ENCODE measurements around the gene XRCC4. TPM values are rescaled to one million over a fixed set of nuclear protein-coding genes. Genes with fewer than 3 reads are reported as not detected.

XRCC4 gene
- total and polyA plus RNA-seq, 2 of the 13 experiments (the other 11 are each of a cell fraction or from before 2014, with no cell fraction given), result 2.8 to 12.6 TPM

DNA sequence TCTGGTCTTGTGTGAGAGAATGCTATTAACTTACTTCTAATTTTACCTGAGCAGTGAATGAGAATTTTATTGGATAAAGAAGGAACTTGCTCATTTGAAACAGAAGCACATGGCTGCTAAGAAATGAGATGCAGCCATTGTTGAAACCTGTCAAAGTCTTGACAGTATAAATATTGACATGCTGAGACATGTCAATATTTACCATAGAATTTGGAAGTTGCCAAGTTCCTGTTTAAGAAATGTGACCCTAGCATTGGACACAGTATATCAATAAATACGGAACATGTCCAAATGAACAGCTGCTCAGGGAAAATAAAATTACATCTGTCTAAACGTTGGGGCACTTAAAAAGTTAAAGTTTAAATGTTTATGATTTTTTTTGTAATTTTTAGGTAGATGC, 7.8 kb downstream of the XRCC4 start (continued):
- TF ChIP-seq, protein P1, sequence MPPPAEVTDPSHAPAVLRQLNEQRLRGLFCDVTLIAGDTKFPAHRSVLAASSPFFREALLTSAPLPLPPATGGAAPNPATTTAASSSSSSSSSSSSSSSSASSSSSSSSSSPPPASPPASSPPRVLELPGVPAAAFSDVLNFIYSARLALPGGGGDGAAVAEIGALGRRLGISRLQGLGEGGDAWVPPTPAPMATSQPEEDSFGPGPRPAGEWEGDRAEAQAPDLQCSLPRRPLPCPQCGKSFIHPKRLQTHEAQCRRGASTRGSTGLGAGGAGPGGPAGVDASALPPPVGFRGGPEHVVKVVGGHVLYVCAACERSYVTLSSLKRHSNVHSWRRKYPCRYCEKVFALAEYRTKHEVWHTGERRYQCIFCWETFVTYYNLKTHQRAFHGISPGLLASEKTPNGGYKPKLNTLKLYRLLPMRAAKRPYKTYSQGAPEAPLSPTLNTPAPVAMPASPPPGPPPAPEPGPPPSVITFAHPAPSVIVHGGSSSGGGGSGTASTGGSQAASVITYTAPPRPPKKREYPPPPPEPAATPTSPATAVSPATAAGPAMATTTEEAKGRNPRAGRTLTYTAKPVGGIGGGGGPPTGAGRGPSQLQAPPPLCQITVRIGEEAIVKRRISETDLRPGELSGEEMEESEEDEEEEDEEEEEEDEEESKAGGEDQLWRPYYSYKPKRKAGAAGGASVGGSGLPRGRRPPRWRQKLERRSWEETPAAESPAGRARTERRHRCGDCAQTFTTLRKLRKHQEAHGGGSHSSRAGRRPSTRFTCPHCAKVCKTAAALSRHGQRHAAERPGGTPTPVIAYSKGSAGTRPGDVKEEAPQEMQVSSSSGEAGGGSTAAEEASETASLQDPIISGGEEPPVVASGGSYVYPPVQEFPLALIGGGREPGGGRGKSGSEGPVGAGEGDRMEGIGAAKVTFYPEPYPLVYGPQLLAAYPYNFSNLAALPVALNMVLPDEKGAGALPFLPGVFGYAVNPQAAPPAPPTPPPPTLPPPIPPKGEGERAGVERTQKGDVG (CRISPR knock-in tag; IDR thresholded peaks at IDR 0.05; ENCODE audit: borderline replicate concordance), result no peak
- TF ChIP-seq ZNF556 (CRISPR knock-in tag; IDR thresholded peaks at IDR 0.05; ENCODE audit: borderline replicate concordance) (peak; percentile 24; the same call in 1 of the 2 replicates), ATM (IDR thresholded peaks at IDR 0.05; ENCODE audit: borderline replicate concordance) (no peak), NAIF1 (CRISPR knock-in tag; IDR thresholded peaks at IDR 0.05; ENCODE audit: borderline replicate concordance) (no peak), ZBTB7B (CRISPR knock-in tag; IDR thresholded peaks at IDR 0.05) (peak; percentile 44; the same call in 1 of the 2 replicates), PRMT3 (CRISPR knock-in tag; IDR thresholded peaks at IDR 0.05; ENCODE audit: borderline replicate concordance, low read depth) (no peak), SMC3 (IDR thresholded peaks at IDR 0.05; ENCODE audit: low read length) (no peak), ELF4 (CRISPR knock-in tag; IDR thresholded peaks at IDR 0.05; ENCODE audit: borderline replicate concordance) (0 out of 2 replicates have a peak, but pooled peaks have one; percentile 38), MBD4 (IDR thresholded peaks at IDR 0.05; ENCODE audit: borderline replicate concordance, low read length) (peak; percentile 91; the same call in 1 of the 2 replicates), LCORL (IDR thresholded peaks at IDR 0.05) (peak; percentile 60), LCORL (CRISPR knock-in tag; IDR thresholded peaks at IDR 0.05) (peak; percentile 32; the same call in 1 of the 2 replicates), SOX13 (IDR thresholded peaks at IDR 0.05) (peak; percentile 55; the same call in 1 of the 2 replicates), SOX13 (CRISPR knock-in tag; conservative IDR thresholded peaks at IDR 0.05 in 1 of 2, IDR thresholded peaks at IDR 0.05 in 1 of 2) (peak in 1 of 2 experiments; percentile 98; a peak in 2 of 4 replicates), NBN (conservative IDR thresholded peaks at IDR 0.05) (no peak)
- TF ChIP-seq, protein P2, sequence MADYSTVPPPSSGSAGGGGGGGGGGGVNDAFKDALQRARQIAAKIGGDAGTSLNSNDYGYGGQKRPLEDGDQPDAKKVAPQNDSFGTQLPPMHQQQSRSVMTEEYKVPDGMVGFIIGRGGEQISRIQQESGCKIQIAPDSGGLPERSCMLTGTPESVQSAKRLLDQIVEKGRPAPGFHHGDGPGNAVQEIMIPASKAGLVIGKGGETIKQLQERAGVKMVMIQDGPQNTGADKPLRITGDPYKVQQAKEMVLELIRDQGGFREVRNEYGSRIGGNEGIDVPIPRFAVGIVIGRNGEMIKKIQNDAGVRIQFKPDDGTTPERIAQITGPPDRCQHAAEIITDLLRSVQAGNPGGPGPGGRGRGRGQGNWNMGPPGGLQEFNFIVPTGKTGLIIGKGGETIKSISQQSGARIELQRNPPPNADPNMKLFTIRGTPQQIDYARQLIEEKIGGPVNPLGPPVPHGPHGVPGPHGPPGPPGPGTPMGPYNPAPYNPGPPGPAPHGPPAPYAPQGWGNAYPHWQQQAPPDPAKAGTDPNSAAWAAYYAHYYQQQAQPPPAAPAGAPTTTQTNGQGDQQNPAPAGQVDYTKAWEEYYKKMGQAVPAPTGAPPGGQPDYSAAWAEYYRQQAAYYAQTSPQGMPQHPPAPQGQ (CRISPR knock-in tag; IDR thresholded peaks at IDR 0.05; ENCODE audit: borderline replicate concordance), result no peak
- TF ChIP-seq, protein P3, sequence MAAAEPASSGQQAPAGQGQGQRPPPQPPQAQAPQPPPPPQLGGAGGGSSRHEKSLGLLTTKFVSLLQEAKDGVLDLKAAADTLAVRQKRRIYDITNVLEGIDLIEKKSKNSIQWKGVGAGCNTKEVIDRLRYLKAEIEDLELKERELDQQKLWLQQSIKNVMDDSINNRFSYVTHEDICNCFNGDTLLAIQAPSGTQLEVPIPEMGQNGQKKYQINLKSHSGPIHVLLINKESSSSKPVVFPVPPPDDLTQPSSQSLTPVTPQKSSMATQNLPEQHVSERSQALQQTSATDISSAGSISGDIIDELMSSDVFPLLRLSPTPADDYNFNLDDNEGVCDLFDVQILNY (CRISPR knock-in tag; conservative IDR thresholded peaks at IDR 0.05), result no peak
- TF ChIP-seq, protein P4, sequence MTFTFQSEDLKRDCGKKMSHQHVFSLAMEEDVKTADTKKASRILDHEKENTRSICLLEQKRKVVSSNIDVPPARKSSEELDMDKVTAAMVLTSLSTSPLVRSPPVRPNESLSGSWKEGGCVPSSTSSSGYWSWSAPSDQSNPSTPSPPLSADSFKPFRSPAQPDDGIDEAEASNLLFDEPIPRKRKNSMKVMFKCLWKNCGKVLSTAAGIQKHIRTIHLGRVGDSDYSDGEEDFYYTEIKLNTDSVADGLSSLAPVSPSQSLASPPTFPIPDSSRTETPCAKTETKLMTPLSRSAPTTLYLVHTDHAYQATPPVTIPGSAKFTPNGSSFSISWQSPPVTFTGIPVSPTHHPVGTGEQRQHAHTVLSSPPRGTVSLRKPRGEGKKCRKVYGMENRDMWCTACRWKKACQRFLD (CRISPR knock-in tag; IDR thresholded peaks at IDR 0.05; ENCODE audit: borderline replicate concordance), result no peak
- TF ChIP-seq, protein P5, sequence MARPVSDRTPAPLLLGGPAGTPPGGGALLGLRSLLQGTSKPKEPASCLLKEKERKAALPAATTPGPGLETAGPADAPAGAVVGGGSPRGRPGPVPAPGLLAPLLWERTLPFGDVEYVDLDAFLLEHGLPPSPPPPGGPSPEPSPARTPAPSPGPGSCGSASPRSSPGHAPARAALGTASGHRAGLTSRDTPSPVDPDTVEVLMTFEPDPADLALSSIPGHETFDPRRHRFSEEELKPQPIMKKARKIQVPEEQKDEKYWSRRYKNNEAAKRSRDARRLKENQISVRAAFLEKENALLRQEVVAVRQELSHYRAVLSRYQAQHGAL (CRISPR knock-in tag; IDR thresholded peaks at IDR 0.05; ENCODE audit: not compliant biosample characterization), result no peak
- TF ChIP-seq, protein P6, sequence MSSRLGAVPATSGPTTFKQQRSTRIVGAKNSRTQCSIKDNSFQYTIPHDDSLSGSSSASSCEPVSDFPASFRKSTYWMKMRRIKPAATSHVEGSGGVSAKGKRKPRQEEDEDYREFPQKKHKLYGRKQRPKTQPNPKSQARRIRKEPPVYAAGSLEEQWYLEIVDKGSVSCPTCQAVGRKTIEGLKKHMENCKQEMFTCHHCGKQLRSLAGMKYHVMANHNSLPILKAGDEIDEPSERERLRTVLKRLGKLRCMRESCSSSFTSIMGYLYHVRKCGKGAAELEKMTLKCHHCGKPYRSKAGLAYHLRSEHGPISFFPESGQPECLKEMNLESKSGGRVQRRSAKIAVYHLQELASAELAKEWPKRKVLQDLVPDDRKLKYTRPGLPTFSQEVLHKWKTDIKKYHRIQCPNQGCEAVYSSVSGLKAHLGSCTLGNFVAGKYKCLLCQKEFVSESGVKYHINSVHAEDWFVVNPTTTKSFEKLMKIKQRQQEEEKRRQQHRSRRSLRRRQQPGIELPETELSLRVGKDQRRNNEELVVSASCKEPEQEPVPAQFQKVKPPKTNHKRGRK (CRISPR knock-in tag; IDR thresholded peaks at IDR 0.05), result no peak
